ENCODE measurements around the gene TMEM150C. TPM values are rescaled to one million over a fixed set of nuclear protein-coding genes. Genes with fewer than 3 reads are reported as not detected.

Gene TMEM150C
- total RNA-seq, 1 donor from 2014 or later: 10.6 TPM

- Histone ChIP-seq H3K27me3 (no peaks in the 10 kb centered on the region), H3K36me3 (no peaks in the 10 kb centered on the region), H3K4me3 (no peak overlapping the region), H3K9me3 (no peaks in the 10 kb centered on the region), H3K4me1 (no peaks in the 10 kb centered on the region), H3K27ac (no peak overlapping the region)
- intact Hi-C loops (cut with DNase I): no loop called here
- no peak for TF ChIP-seq CTCF (IDR thresholded peaks at IDR 0.05)
- TF ChIP-seq POLR2AphosphoS5 (IDR thresholded peaks at IDR 0.05; ENCODE audit: insufficient read depth in 1 of 2, low read depth in 1 of 2): no peak
- TF ChIP-seq POLR2A (IDR thresholded peaks at IDR 0.05): no peak
- no peak for DNase-seq (ENCODE audit: extremely low spot score in 2 of 2)
Measured at GRCh38 chr4:82513382-82513781, 48.4 kb downstream of the TMEM150C start.

- intact Hi-C loops (cut with DNase I): no loop called here
- Histone ChIP-seq H3K4me3 (no peak overlapping the region), H3K4me1 (no peaks in the 10 kb centered on the region), H3K9me3 (no peaks in the 10 kb centered on the region), H3K27ac (no peak overlapping the region), H3K27me3 (no peaks in the 10 kb centered on the region), H3K36me3 (no peaks in the 10 kb centered on the region)
- DNase-seq (ENCODE audit: extremely low spot score in 2 of 2): no peak
- no peak for TF ChIP-seq POLR2AphosphoS5 (IDR thresholded peaks at IDR 0.05; ENCODE audit: insufficient read depth in 1 of 2, low read depth in 1 of 2)
- no peak for TF ChIP-seq POLR2A (IDR thresholded peaks at IDR 0.05)
- no peak for TF ChIP-seq CTCF (IDR thresholded peaks at IDR 0.05)
Measured at GRCh38 chr4:82510216-82510615, 51.6 kb downstream of the TMEM150C start.

- H3K27me3 ChIP-seq: no peaks in the 10 kb centered on the region
- no peak overlapping the region for H3K27ac ChIP-seq
- DNase-seq (ENCODE audit: extremely low spot score in 2 of 2): no peak
- H3K9me3 ChIP-seq: no peaks in the 10 kb centered on the region
- H3K4me1 ChIP-seq: no peaks in the 10 kb centered on the region
- no peak overlapping the region for H3K4me3 ChIP-seq
- H3K36me3 ChIP-seq: no peaks in the 10 kb centered on the region
- intact Hi-C loops (cut with DNase I): no loop called here
- TF ChIP-seq CTCF (IDR thresholded peaks at IDR 0.05) (no peak), POLR2A (IDR thresholded peaks at IDR 0.05) (no peak), POLR2AphosphoS5 (IDR thresholded peaks at IDR 0.05; ENCODE audit: insufficient read depth in 1 of 2, low read depth in 1 of 2) (no peak)
Measured at GRCh38 chr4:82508806-82509428, 52.9 kb downstream of the TMEM150C start.

- TF ChIP-seq CTCF (IDR thresholded peaks at IDR 0.05): no peak
- TF ChIP-seq POLR2AphosphoS5 (IDR thresholded peaks at IDR 0.05; ENCODE audit: insufficient read depth in 1 of 2, low read depth in 1 of 2): no peak
- TF ChIP-seq POLR2A (IDR thresholded peaks at IDR 0.05): no peak
- Histone ChIP-seq H3K9me3 (no peaks in the 10 kb centered on the region), H3K27ac (no peak overlapping the region), H3K36me3 (no peaks in the 10 kb centered on the region), H3K4me1 (no peaks in the 10 kb centered on the region), H3K4me3 (no peak overlapping the region), H3K27me3 (no peaks in the 10 kb centered on the region)
- DNase-seq (ENCODE audit: extremely low spot score in 2 of 2): no peak
- intact Hi-C loops (cut with DNase I): no loop called here
Measured at GRCh38 chr4:82508011-82508410, 53.8 kb downstream of the TMEM150C start.

GRCh38 chr4:82501154-82501442 lies 60.7 kb downstream of the TMEM150C start:
- no peak overlapping the region for H3K27ac ChIP-seq
- no peak for TF ChIP-seq POLR2A (IDR thresholded peaks at IDR 0.05)
- no peak for TF ChIP-seq CTCF (IDR thresholded peaks at IDR 0.05)
- TF ChIP-seq POLR2AphosphoS5 (IDR thresholded peaks at IDR 0.05; ENCODE audit: insufficient read depth in 1 of 2, low read depth in 1 of 2): no peak
- DNase-seq (ENCODE audit: extremely low spot score in 2 of 2): no peak
- no peaks in the 10 kb centered on the region for H3K4me1 ChIP-seq
- no peaks in the 10 kb centered on the region for H3K9me3 ChIP-seq
- H3K27me3 ChIP-seq: no peaks in the 10 kb centered on the region
- intact Hi-C loops (cut with DNase I): no loop called here
- H3K4me3 ChIP-seq: no peak overlapping the region
- no peaks in the 10 kb centered on the region for H3K36me3 ChIP-seq
